Measurements from ENCODE around the gene C1orf159.
"Not testable (repeated sequence)": the region's sequence is repeated elsewhere in the genome, so short reads cannot be mapped to it uniquely, and the experiment has no call there.

C1orf159 gene

GRCh38 chr1:1148569-1148968, 32.7 kb upstream of the C1orf159 start:
- no peak for DNase-seq

GRCh38 chr1:1148061-1148460, 32.2 kb upstream of the C1orf159 start:
- DNase-seq: no peak

- DNase-seq: no peak
Observed at GRCh38 chr1:1146596-1146995, 30.7 kb upstream of the C1orf159 start.

- DNase-seq: no peak
Observed at GRCh38 chr1:1146026-1146425, 30.1 kb upstream of the C1orf159 start.

- no peak for DNase-seq
Observed at GRCh38 chr1:1145547-1145914, 29.6 kb upstream of the C1orf159 start.

GRCh38 chr1:1144843-1145546, 29.1 kb upstream of the C1orf159 start:
- no peak for DNase-seq

GRCh38 chr1:1144122-1144842, 28.4 kb upstream of the C1orf159 start:
- peak; percentile 73 for DNase-seq

GRCh38 chr1:1143636-1144035, 27.7 kb upstream of the C1orf159 start:
- DNase-seq: no peak

GRCh38 chr1:1142844-1143243, 27.0 kb upstream of the C1orf159 start:
- DNase-seq: no peak

- DNase-seq: not testable (repeated sequence)
Observed at GRCh38 chr1:1142352-1142751, 26.5 kb upstream of the C1orf159 start.

- no peak for DNase-seq
Observed at GRCh38 chr1:1141911-1142250, 26.0 kb upstream of the C1orf159 start.

GRCh38 chr1:1141244-1141910, 25.5 kb upstream of the C1orf159 start:
- DNase-seq: no peak

- DNase-seq: no peak
Observed at GRCh38 chr1:1140673-1141072, 24.8 kb upstream of the C1orf159 start.

GRCh38 chr1:1137256-1138045, 21.6 kb upstream of the C1orf159 start:
- DNase-seq: peak; percentile 85

- DNase-seq: peak; percentile 44
Observed at GRCh38 chr1:1136547-1137230, 20.8 kb upstream of the C1orf159 start.

- no peak for DNase-seq
Observed at GRCh38 chr1:1135339-1136136, 19.6 kb upstream of the C1orf159 start.

- DNase-seq: no peak
Observed at GRCh38 chr1:1134300-1134970, 18.5 kb upstream of the C1orf159 start.

GRCh38 chr1:1132956-1133750, 17.3 kb upstream of the C1orf159 start:
- no peak for DNase-seq

- DNase-seq: no peak
Observed at GRCh38 chr1:1132042-1132950, 16.4 kb upstream of the C1orf159 start.
